B cell (primary cell): Measurements from ENCODE around the gene RPL7A. TPM values are rescaled to one million over a fixed set of nuclear protein-coding genes. Genes with fewer than 3 reads are reported as not detected.

Experiments
- ATAC-seq: fragments of 200-7000 bp; cut with Tn5 transposase; one replicate; pipeline ENCODE4 v1.10.0; 2021; ENCODE audit warnings: low read depth, mild to moderate bottlenecking, moderate number of reproducible peaks, moderate library complexity
- CTCF ChIA-PET: fragments of 350-600 bp; sonication (Branson Sonifier 250); formaldehyde crosslinking; loops from one replicate; lab custom pipeline; 2021; ENCODE audit warnings: antibody characterized with exemption, inconsistent platforms; lab: Charles Lee
- POLR2A ChIA-PET: fragments of 350-600 bp; sonication (Branson Sonifier 250); formaldehyde crosslinking; loops from one replicate; lab custom pipeline; 2021; ENCODE audit warnings: antibody characterized with exemption; lab: Charles Lee
- DNase-seq: peaks from one replicate; pipeline ENCODE4 v3.0.0; 2013
- H2AFZ ChIP-seq: 2 replicates; pipeline ENCODE4 v1.6.1; 2012; ENCODE audit warnings: mild to moderate bottlenecking, low read depth, low read length; ENCODE audit not compliant: insufficient read depth, poor library complexity, severe bottlenecking
- H3K27ac ChIP-seq, 2 donors: 1 replicate in 1 of 2; 2 replicates in 1 of 2; pipeline ENCODE4 v1.5.1; 2012 to 2013; ENCODE audit warnings: low read length in 2 of 2, mild to moderate bottlenecking in 2 of 2, moderate library complexity in 1 of 2
- H3K27me3 ChIP-seq, 4 experiments: fragments of 200-600 bp in 1 of 4; sonication (generic) in 1 of 4; replicated peaks in 1 of 4; 1 replicate in 2 of 4; 2 replicates in 2 of 4; pipeline versions ENCODE4 v1.6.1 to v1.7.0; 2013 to 2016; ENCODE audit warnings: low read length in 3 of 4, mild to moderate bottlenecking in 2 of 4, mixed read lengths in 1 of 4, moderate library complexity in 1 of 4; ENCODE audit not compliant: insufficient read depth in 4 of 4, control insufficient read depth in 3 of 4; ENCODE audit errors: control extremely low read depth in 1 of 4
- H3K36me3 ChIP-seq, 2 experiments: replicated peaks in 1 of 2; 1 replicate in 1 of 2; 2 replicates in 1 of 2; pipeline versions ENCODE4 v1.6.1 to v1.7.1; 2013; ENCODE audit warnings: low read length in 1 of 2; ENCODE audit not compliant: insufficient read depth in 2 of 2, control insufficient read depth in 1 of 2; ENCODE audit errors: control extremely low read depth in 1 of 2, extremely low read depth in 1 of 2
- H3K4me1 ChIP-seq, 2 donors: fragments of 200-600 bp in 1 of 2; sonication (generic) in 1 of 2; 1 replicate in 1 of 2; 2 replicates in 1 of 2; pipeline versions ENCODE4 v1.5.1 to v1.6.1; 2013 to 2017; ENCODE audit warnings: low read length in 2 of 2; ENCODE audit not compliant: control insufficient read depth in 2 of 2, insufficient read depth in 2 of 2
- H3K4me2 ChIP-seq: replicated peaks from 2 replicates; pipeline ENCODE3; 2012; ENCODE audit warnings: mild to moderate bottlenecking, low read depth, low read length; ENCODE audit not compliant: poor library complexity, severe bottlenecking
- H3K4me3 ChIP-seq, 5 experiments: fragments of 200-600 bp in 1 of 5; sonication (generic) in 1 of 5; 1 replicate in 3 of 5; 2 replicates in 2 of 5; pipeline versions ENCODE4 v1.5.1 to v1.7.0; 2011 to 2016; ENCODE audit warnings: low read length in 4 of 5, mild to moderate bottlenecking in 4 of 5, low read depth in 2 of 5, control low read depth in 1 of 5, moderate library complexity in 1 of 5; ENCODE audit not compliant: insufficient read depth in 1 of 5; ENCODE audit errors: control extremely low read depth in 1 of 5, extremely low read depth in 1 of 5
- H3K79me2 ChIP-seq: fragments of 200-600 bp; sonication (generic); one replicate; pipeline ENCODE4 v1.6.0; 2016; ENCODE audit warnings: low read length; ENCODE audit not compliant: control insufficient read depth, insufficient read depth
- H3K9ac ChIP-seq: fragments of 200-600 bp; sonication (generic); 2 replicates; pipeline ENCODE4 v1.6.1; 2017; ENCODE audit warnings: mild to moderate bottlenecking, low read length, moderate library complexity
- H3K9me3 ChIP-seq, 3 donors: one replicate each; pipeline versions ENCODE4 v1.6.1 to v1.7.1; 2013; ENCODE audit warnings: low read length in 2 of 3; ENCODE audit not compliant: control insufficient read depth in 2 of 3, insufficient read depth in 1 of 3; ENCODE audit errors: control extremely low read depth in 1 of 3
- H4K20me1 ChIP-seq: 2 replicates; pipeline ENCODE4 v1.6.0; 2012; ENCODE audit warnings: mild to moderate bottlenecking, low read length; ENCODE audit not compliant: insufficient read depth, control insufficient read depth, poor library complexity, severe bottlenecking
- H3K27ac Mint-ChIP-seq: one replicate; pipeline ENCODE4 v1.8.0; 2021; ENCODE audit warnings: mixed read lengths
- H3K27me3 Mint-ChIP-seq: one replicate; pipeline ENCODE4 v1.8.0; 2021; ENCODE audit warnings: mixed read lengths
- H3K4me1 Mint-ChIP-seq: one replicate; pipeline ENCODE4 v1.8.0; 2021; ENCODE audit warnings: mixed read lengths
- H3K4me3 Mint-ChIP-seq: one replicate; pipeline ENCODE4 v1.8.0; 2021; ENCODE audit warnings: mixed read lengths
- H3K9me3 Mint-ChIP-seq: one replicate; pipeline ENCODE4 v1.8.0; 2022; ENCODE audit warnings: mixed read lengths; ENCODE audit not compliant: insufficient read depth
- EZH2 ChIP-seq: IDR thresholded peaks from 2 replicates; pipeline ENCODE4 v1.6.1; 2012; ENCODE audit warnings: borderline replicate concordance, low read depth, mild to moderate bottlenecking, moderate library complexity, low read length; ENCODE audit not compliant: insufficient read depth, poor library complexity, severe bottlenecking
- WGBS: methylation state at CpG from one replicate; pipeline ENCODE4 v1.1.5; 2013; ENCODE audit warnings: missing lambda C conversion rate; ENCODE audit not compliant: insufficient coverage; 5-methylcytosine and 5-hydroxymethylcytosine counted together
- intact Hi-C: fragments of 100-400 bp; cut with micrococcal nuclease; formaldehyde crosslinking; loops from one replicate; pipeline ENCODE4 v1.10.0; 2022
- polyA plus RNA-seq: library from polyadenylated mRNA; depleted of rRNA; stranded (reverse); fragments of >200 nt; gene quantifications from 2 replicates; pipeline ENCODE4 v1.2.3, GENCODE V29; 2012
- total RNA-seq, 2 donors: library from RNA; stranded (reverse); fragments of 120-200 nt in 1 of 2; gene quantifications; 1 replicate in 1 of 2; 2 replicates in 1 of 2; pipeline versions ENCODE4 v1.2.3 to v1.2.4, GENCODE V29; 2013 to 2022
- TF ChIP-seq, protein P1 (sequence below): fragments of 200-600 bp; IDR thresholded peaks from one replicate; pipeline ENCODE4 v1.8.0; 2022; ENCODE audit warnings: antibody characterized with exemption, mild to moderate bottlenecking

The RPL7A gene
- total and polyA plus RNA-seq, 2 donors (not counting 1 experiment from before 2014, with no cell fraction given), result 2,407 to 3,937 TPM

- H3K9ac ChIP-seq, result no peak overlapping the region
- Mint-ChIP-seq H3K4me3 (no peak overlapping the region), H3K4me1 (no peaks in the 10 kb centered on the region), H3K9me3 (no peaks in the 10 kb centered on the region), H3K27me3 (peaks cover 7% of the 10 kb centered on the region), H3K27ac (no peak overlapping the region)
- ATAC-seq (no peak), DNase-seq (no peak)
- no peak overlapping the region for H3K27ac ChIP-seq
- CTCF ChIA-PET, result no interaction called here
- POLR2A ChIA-PET, result no interaction called here
- no peak overlapping the region for H3K4me2 ChIP-seq
- no peaks in the 10 kb centered on the region for H4K20me1 ChIP-seq
- no peak overlapping the region for H2AFZ ChIP-seq
- no peaks in the 10 kb centered on the region for H3K36me3 ChIP-seq
- H3K79me2 ChIP-seq, result no peaks in the 10 kb centered on the region
- TF ChIP-seq, protein P1, sequence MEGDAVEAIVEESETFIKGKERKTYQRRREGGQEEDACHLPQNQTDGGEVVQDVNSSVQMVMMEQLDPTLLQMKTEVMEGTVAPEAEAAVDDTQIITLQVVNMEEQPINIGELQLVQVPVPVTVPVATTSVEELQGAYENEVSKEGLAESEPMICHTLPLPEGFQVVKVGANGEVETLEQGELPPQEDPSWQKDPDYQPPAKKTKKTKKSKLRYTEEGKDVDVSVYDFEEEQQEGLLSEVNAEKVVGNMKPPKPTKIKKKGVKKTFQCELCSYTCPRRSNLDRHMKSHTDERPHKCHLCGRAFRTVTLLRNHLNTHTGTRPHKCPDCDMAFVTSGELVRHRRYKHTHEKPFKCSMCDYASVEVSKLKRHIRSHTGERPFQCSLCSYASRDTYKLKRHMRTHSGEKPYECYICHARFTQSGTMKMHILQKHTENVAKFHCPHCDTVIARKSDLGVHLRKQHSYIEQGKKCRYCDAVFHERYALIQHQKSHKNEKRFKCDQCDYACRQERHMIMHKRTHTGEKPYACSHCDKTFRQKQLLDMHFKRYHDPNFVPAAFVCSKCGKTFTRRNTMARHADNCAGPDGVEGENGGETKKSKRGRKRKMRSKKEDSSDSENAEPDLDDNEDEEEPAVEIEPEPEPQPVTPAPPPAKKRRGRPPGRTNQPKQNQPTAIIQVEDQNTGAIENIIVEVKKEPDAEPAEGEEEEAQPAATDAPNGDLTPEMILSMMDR, result no peak
- no peak for TF ChIP-seq EZH2
- 88% methylated on average over 10 of the region's 13 CpGs for WGBS
- no peaks in the 10 kb centered on the region for H3K27me3 ChIP-seq
- intact Hi-C loops, result no loop called here
- H3K9me3 ChIP-seq, result peaks cover 0 to 8% (median 0%) of the 10 kb centered on the region in 3 donors
- no peaks in the 10 kb centered on the region for H3K4me1 ChIP-seq
- H3K4me3 ChIP-seq, result no peak overlapping the region
These were observed 27.6 kb upstream of the RPL7A start for GRCh38 chr9:133320421-133320881.

GRCh38 chr9:133321411-133321935 lies 26.5 kb upstream of the RPL7A start:
- intact Hi-C loops, result no loop called here
- H3K27ac ChIP-seq, result no peak overlapping the region
- H3K4me1 ChIP-seq, result no peaks in the 10 kb centered on the region
- no peak overlapping the region for H3K4me3 ChIP-seq
- H3K4me2 ChIP-seq, result no peak overlapping the region
- H3K4me1 Mint-ChIP-seq, result no peaks in the 10 kb centered on the region
- DNase-seq (no peak), ATAC-seq (no peak)
- no peaks in the 10 kb centered on the region for H3K79me2 ChIP-seq
- ChIA-PET POLR2A (no interaction called here), CTCF (no interaction called here)
- WGBS, result 86% methylated on average over 5 of the region's 13 CpGs
- H4K20me1 ChIP-seq, result no peaks in the 10 kb centered on the region
- H3K9ac ChIP-seq, result no peak overlapping the region
- no peaks in the 10 kb centered on the region for H3K36me3 ChIP-seq
- peaks cover 0 to 8% (median 0%) of the 10 kb centered on the region in 3 donors for H3K9me3 ChIP-seq
- no peaks in the 10 kb centered on the region for H3K9me3 Mint-ChIP-seq
- H3K27ac Mint-ChIP-seq, result no peak overlapping the region
- peaks cover 4% of the 10 kb centered on the region for H3K27me3 Mint-ChIP-seq
- TF ChIP-seq EZH2, result no peak
- TF ChIP-seq, protein P1, result no peak
- H2AFZ ChIP-seq, result no peak overlapping the region
- no peak overlapping the region for H3K4me3 Mint-ChIP-seq
- no peaks in the 10 kb centered on the region for H3K27me3 ChIP-seq
